Activated B cell treated with CpG ODN at 0.5 μM for 24 hours (primary cell): ENCODE data around the gene PSME1. TPM values are rescaled to one million over a fixed set of nuclear protein-coding genes. Genes with fewer than 3 reads are reported as not detected.
A peak's percentile ranks its signal among the peaks of the same experiment; 100 is the strongest.

Source experiments
- ATAC-seq: fragments of 200-7000 bp; cut with Tn5 transposase; one replicate; pipeline ENCODE4 v1.10.0; 2021; ENCODE audit warnings: low read depth, mild to moderate bottlenecking, moderate library complexity
- CTCF ChIA-PET: fragments of 350-600 bp; sonication (Branson Sonifier 250); formaldehyde crosslinking; loops from one replicate; lab custom pipeline; 2021; ENCODE audit warnings: antibody characterized with exemption; lab: Charles Lee
- POLR2A ChIA-PET: fragments of 350-600 bp; sonication (Branson Sonifier 250); formaldehyde crosslinking; loops from one replicate; lab custom pipeline; 2021; ENCODE audit warnings: antibody characterized with exemption; lab: Charles Lee
- DNase-seq: peaks from one replicate; pipeline ENCODE4 v3.0.0; 2022
- H3K27ac Mint-ChIP-seq: one replicate; pipeline ENCODE4 v1.8.0; 2020; ENCODE audit warnings: mixed read lengths
- H3K27me3 Mint-ChIP-seq: one replicate; pipeline ENCODE4 v1.8.0; 2021; ENCODE audit warnings: mixed read lengths
- H3K36me3 Mint-ChIP-seq: one replicate; pipeline ENCODE4 v1.8.0; 2021; ENCODE audit warnings: low read depth, mixed read lengths
- H3K4me1 Mint-ChIP-seq: one replicate; pipeline ENCODE4 v1.8.0; 2021; ENCODE audit warnings: mixed read lengths
- H3K4me3 Mint-ChIP-seq: one replicate; pipeline ENCODE4 v1.8.0; 2020; ENCODE audit warnings: mild to moderate bottlenecking, mixed read lengths
- H3K9me3 Mint-ChIP-seq: one replicate; pipeline ENCODE4 v1.8.0; 2020; ENCODE audit warnings: mixed read lengths
- CTCF ChIP-seq: fragments of 200-600 bp; IDR thresholded peaks from one replicate; pipeline ENCODE4 v1.8.0; 2022; ENCODE audit warnings: antibody characterized with exemption, mild to moderate bottlenecking
- intact Hi-C: fragments of 100-400 bp; cut with micrococcal nuclease; formaldehyde crosslinking; loops from one replicate; pipeline ENCODE4 v1.15.1; 2024
- total RNA-seq: library from RNA; stranded (reverse); gene quantifications from 2 replicates; pipeline ENCODE4 v1.2.3, GENCODE V29; 2022

Gene PSME1
- total RNA-seq, 1 donor from 2014 or later, result 406 TPM

GRCh38 chr14:24162093-24162492 is 26.1 kb downstream of the PSME1 start:
- POLR2A ChIA-PET, result interaction anchor here (0.5 to 4.6 kb wide), 31 partner anchors 8 to 269 kb away, joined by 3 to 93 read pairs (median 13); partner anchors contain the start of genes CBLN3, CHMP4A, CIDEB and DCAF11
- DNase-seq (no peak), ATAC-seq (no peak)
- Mint-ChIP-seq H3K36me3 (peaks cover 87% of the 10 kb centered on the region), H3K27ac (peak overlapping the region; percentile 95), H3K27me3 (no peaks in the 10 kb centered on the region), H3K4me3 (peak overlapping the region; percentile 98), H3K9me3 (no peaks in the 10 kb centered on the region), H3K4me1 (peaks cover 45% of the 10 kb centered on the region)
- TF ChIP-seq CTCF, result no peak
- CTCF ChIA-PET, result interaction anchor here (0.9 to 4.2 kb wide), 15 partner anchors 11 to 269 kb away, joined by 3 to 45 read pairs (median 8); partner anchors contain the start of genes DCAF11, MDP1, NRL and PSME1
- intact Hi-C loops, result no loop called here

GRCh38 chr14:24164518-24164991 is 28.6 kb downstream of the PSME1 start:
- ChIA-PET POLR2A (interaction anchor here (1.2 to 2.0 kb wide), 3 partner anchors 23 to 50 kb away, joined by 3 to 4 read pairs (median 4); partner anchors contain the start of genes DCAF11, EMC9, NRL and TM9SF1), CTCF (no interaction called here)
- TF ChIP-seq CTCF, result no peak
- ATAC-seq (no peak), DNase-seq (no peak)
- no peak overlapping the region for H3K4me3 Mint-ChIP-seq
- H3K9me3 Mint-ChIP-seq, result no peaks in the 10 kb centered on the region
- peaks cover 48% of the 10 kb centered on the region for H3K4me1 Mint-ChIP-seq
- H3K27ac Mint-ChIP-seq, result no peak overlapping the region
- intact Hi-C loops, result no loop called here
- H3K27me3 Mint-ChIP-seq, result no peaks in the 10 kb centered on the region
- peaks cover 84% of the 10 kb centered on the region for H3K36me3 Mint-ChIP-seq

- peaks cover 45% of the 10 kb centered on the region for H3K4me1 Mint-ChIP-seq
- ATAC-seq (no peak), DNase-seq (no peak)
- no peak overlapping the region for H3K4me3 Mint-ChIP-seq
- intact Hi-C loops, result no loop called here
- peaks cover 80% of the 10 kb centered on the region for H3K36me3 Mint-ChIP-seq
- no peak for TF ChIP-seq CTCF
- no peaks in the 10 kb centered on the region for H3K27me3 Mint-ChIP-seq
- ChIA-PET POLR2A (interaction anchor here (0.7 to 2.0 kb wide), 4 partner anchors 19 to 114 kb away, joined by 3 to 4 read pairs (median 3); partner anchors contain the start of genes EMC9, PSME2, RNF31 and TM9SF1), CTCF (no interaction called here)
- no peaks in the 10 kb centered on the region for H3K9me3 Mint-ChIP-seq
- H3K27ac Mint-ChIP-seq, result no peak overlapping the region
Measured at GRCh38 chr14:24165785-24166184, 29.8 kb downstream of the PSME1 start.

- POLR2A ChIA-PET, result no interaction called here
- no peak for TF ChIP-seq CTCF
- CTCF ChIA-PET, result no interaction called here
- no peak overlapping the region for H3K4me3 Mint-ChIP-seq
- H3K36me3 Mint-ChIP-seq, result peaks cover 67% of the 10 kb centered on the region
- intact Hi-C loops, result no loop called here
- no peak for DNase-seq
- peak overlapping the region; percentile 37 for H3K27ac Mint-ChIP-seq
- no peak for ATAC-seq
- no peaks in the 10 kb centered on the region for H3K9me3 Mint-ChIP-seq
- H3K4me1 Mint-ChIP-seq, result peaks cover 43% of the 10 kb centered on the region
- H3K27me3 Mint-ChIP-seq, result no peaks in the 10 kb centered on the region
Measured at GRCh38 chr14:24167469-24168114, 31.6 kb downstream of the PSME1 start.
